Hematopoietic multipotent progenitor cell treated with erythropoietin and hydrocortisone succinate and interleukin-3 and kit ligand, for 4 days (in vitro differentiated cells): ENCODE data around the gene NKD1.

ENCODE experiments used
- DNase-seq: peaks from one replicate; pipeline ENCODE4 v3.0.0-alpha.2; 2015

The NKD1 gene

GRCh38 chr16:50679676-50680555 lies 131.7 kb downstream of the NKD1 start:
- DNase-seq: no peak

DNA sequence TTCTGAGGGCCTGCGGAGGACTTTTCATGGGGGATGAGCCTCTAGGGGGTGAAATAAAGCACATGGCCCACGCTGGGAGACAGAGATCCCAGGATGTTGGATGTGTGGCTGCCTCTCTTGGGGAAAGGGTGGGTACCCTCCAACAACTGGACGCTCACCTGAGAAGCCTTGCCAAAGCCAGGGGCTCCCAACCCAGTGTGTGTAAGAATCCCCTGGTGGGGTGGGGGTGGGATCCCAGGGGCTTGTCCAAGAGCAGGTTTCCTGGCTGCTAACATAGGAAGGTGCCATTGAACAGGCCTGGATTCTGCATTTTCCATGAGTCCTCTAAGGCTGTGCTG lies 132.3 kb downstream of the NKD1 start:
- DNase-seq: no peak

DNA sequence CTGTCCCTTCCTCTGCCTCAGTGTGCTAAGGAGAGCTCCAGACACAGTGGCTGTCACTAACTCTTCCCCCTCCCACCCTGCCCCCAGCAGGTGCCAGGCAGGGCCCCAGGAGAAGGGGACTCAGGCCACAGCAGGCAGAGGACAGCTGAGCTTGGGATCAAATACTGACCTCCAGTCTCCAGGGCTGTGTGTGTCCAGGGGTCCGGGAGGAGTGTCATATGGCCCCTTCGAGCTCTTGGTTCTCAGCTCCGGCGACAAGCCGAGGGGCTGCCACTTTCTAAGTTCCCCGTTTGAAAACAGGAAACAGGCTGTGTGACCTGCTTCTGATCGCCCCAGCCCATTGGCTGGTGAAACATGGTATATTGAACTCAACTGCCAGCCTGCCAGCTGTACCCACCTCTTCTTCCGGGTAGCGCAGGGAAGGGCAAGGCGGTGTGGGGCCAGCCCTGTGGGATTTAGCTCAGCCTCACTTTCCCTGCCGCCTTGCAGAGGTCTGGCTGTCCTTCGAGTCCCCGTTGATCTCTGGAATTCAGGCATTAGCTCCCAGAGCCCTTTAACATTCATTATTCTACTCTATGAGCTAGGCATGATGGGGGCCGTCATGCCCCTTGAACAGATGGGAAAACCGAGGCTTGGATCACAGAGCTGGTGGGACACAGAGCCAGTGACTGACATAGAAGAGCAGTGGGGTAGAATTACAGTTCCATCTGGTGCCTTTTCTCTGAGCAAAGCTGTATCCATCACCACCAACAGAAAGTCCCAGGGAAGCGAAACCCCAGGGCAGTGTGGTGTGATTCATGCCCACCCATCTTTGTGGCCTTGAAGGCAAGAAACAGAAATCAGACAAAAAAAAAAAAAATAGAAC lies 133.1 kb downstream of the NKD1 start, which contains the start of gene SNX20:
Gene SNX20, minus strand, starts transcription at position 292 of the 865 bp plus-strand sequence. CDS start 3,786 bp downstream, outside the sequence.
- DNase-seq: peak; percentile 94

- DNase-seq: peak; percentile 94
These were observed 135.6 kb downstream of the NKD1 start for GRCh38 chr16:50683689-50684374.

GRCh38 chr16:50684823-50685461 lies 136.7 kb downstream of the NKD1 start:
- peak; percentile 65 for DNase-seq

DNA sequence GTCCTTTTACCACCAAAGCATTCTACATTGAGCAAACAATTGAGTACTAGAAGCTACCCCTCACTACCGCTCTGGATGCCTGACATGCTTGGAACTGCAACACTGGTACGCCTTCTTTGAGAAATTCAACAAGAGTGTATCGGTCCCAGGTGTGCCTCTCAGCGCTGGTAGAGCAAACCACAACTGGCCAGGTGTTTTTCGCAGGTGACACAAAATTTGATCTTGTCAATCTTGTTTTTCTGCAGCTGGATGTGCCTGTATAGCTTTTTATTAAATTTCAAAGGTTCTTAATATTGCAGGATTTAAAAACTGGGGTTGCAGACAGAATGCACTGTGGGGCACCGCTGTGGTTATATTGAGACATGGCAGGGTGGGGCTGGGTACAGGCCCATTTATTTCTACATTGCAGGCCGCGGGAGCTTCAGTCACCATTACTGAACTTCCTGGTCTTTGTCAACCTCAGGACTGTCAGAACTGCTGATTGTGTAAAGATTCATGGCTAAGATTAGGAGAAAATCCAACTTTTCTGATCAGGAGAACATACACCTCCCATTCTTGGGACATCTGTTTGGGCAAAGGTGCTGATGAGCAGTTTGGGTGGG lies 137.4 kb downstream of the NKD1 start:
- DNase-seq: peak; percentile 79

- DNase-seq: no peak
These were observed 139.9 kb downstream of the NKD1 start for GRCh38 chr16:50688083-50688482.

DNA sequence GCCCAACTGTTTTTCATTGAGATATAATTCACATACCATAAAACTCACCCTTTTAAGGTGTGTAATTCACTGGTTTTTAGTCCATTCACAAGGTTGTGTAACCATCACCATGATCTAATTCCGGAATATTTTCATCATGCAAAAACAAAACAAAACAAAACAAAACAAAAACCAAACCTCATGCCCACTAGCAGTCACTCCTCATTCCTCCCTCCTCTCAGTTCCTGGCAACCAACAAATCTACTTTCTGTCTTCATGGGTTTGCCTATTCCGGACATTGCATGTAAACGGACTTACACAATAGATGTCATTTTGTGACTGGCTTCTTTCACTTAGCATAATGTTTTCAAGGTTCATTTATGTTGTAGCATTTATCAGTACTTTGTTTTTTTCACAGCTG lies 140.7 kb downstream of the NKD1 start:
- DNase-seq: no peak

- no peak for DNase-seq
These were observed 142.0 kb downstream of the NKD1 start for GRCh38 chr16:50690177-50690576.

GRCh38 chr16:50692644-50692998 lies 144.4 kb downstream of the NKD1 start:
- no peak for DNase-seq

- no peak for DNase-seq
These were observed 145.0 kb downstream of the NKD1 start, which contains the start of gene NOD2 for GRCh38 chr16:50692999-50693781. NOD2 (plus strand) TSS chr16:50693606; CDS start chr16:50699496, 5,890 bp downstream.

DNA sequence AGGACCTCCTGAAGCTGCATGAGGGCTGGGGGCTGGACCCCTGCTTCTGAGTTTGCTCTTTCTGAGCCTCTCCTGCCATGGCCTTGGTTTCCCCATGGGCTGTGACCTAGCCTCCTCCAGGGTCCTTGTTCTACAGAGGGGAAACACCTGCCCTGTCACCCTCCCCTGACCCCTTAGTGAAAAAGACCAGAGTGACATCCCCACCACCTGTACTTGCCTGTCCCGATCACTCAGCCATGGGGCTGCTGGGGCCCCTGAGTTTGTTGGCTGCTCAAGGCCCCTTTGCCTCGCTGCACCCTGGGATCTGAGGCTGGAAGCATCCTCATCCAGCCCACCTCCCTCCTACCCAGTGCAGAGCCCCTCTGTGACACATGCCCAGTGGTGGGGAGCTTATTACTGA lies 146.0 kb downstream of the NKD1 start:
- DNase-seq: no peak

- DNase-seq: peak; percentile 55
These were observed 147.1 kb downstream of the NKD1 start for GRCh38 chr16:50695017-50696000.

- DNase-seq: no peak
These were observed 147.9 kb downstream of the NKD1 start for GRCh38 chr16:50696126-50696525.

DNA sequence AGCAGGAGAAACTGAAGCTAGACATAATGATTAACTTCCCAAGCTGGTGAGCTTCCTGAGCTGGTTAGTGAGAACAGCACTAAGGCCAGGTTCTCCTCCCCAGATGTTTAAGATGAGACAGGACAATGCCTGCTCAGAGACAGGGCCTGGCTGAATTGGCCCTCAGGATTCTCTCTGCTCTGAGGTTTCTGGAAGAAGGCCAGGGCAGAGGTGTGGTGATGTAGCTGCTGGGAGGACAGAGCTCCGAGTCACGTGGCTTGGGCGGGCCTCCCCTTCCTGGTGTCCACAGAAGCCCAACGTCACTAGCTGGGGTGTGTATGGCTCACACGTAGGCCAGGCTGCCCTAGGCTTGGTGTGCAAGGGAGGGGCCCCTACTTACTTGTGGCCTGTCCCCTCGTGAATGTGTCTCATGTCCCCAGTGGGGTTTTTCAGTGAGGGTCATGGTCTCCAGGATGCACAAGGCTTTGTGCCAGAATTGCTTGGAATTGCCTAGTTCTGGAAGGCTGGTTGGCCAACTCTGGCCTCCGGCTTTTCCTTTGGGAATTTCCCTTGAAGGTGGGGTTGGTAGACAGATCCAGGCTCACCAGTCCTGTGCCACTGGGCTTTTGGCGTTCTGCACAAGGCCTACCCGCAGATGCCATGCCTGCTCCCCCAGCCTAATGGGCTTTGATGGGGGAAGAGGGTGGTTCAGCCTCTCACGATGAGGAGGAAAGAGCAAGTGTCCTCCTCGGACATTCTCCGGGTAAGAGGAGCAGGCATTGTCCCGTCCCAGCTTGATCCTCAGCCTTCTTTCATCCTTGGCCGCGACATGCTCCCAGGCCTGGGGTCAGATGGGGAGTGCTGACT lies 148.6 kb downstream of the NKD1 start:
- peak; percentile 93 for DNase-seq

GRCh38 chr16:50697421-50697715 lies 149.2 kb downstream of the NKD1 start:
- no peak for DNase-seq

DNA sequence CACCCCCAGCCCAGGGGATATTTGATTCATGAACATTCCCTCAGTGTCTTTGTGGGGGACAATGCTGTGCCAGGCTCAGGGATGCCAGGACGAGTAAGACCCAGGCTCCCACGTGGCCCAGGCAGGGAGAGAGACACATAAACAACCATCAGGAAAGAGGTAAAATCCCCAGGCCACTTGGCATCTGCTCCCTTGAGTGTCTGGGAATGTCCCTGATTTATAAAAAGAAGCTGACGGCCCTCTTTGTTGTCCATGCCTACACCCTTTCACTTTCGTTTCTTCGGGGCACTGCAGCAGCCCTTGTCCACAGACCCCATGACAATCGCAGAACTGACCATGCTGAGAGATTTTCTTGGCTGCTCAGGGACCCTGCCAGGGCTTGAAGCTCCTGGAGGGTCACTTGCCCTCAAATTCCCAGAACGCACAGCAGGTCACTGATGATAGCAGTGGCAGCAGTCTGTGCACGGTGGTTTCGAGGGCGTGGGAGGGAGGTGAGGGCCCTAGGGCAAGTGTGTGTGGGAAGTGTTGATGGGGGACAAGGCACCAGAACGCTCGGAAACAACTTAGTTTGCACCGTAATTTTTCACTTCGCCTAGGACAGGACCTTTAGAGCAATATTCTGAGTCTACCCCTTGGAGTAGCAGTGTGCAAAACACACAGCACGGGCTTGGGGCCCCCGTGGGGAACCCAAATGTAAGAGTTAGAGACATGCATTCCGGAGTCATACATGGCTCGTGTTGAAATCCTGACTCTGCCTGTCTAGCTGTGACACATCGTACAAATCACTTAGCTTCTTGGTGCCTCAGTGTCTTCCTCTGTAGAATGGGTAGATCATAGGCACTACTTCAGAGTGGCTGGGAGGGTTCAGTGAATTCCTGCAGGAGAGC lies 149.9 kb downstream of the NKD1 start:
- DNase-seq: no peak
